HG02678 (cell line): ENCODE data around the gene MAP7D1.
"Not testable (repeated sequence)": the region's sequence is repeated elsewhere in the genome, so short reads cannot be mapped to it uniquely, and the experiment has no call there.

ENCODE experiments used
- ATAC-seq: cut with Tn5 transposase; IDR thresholded peaks from one replicate; pipeline ENCODE4 v1.9.1; 2021; ENCODE audit warnings: mild to moderate bottlenecking, moderate library complexity; ENCODE audit not compliant: unreplicated experiment

The MAP7D1 gene

DNA sequence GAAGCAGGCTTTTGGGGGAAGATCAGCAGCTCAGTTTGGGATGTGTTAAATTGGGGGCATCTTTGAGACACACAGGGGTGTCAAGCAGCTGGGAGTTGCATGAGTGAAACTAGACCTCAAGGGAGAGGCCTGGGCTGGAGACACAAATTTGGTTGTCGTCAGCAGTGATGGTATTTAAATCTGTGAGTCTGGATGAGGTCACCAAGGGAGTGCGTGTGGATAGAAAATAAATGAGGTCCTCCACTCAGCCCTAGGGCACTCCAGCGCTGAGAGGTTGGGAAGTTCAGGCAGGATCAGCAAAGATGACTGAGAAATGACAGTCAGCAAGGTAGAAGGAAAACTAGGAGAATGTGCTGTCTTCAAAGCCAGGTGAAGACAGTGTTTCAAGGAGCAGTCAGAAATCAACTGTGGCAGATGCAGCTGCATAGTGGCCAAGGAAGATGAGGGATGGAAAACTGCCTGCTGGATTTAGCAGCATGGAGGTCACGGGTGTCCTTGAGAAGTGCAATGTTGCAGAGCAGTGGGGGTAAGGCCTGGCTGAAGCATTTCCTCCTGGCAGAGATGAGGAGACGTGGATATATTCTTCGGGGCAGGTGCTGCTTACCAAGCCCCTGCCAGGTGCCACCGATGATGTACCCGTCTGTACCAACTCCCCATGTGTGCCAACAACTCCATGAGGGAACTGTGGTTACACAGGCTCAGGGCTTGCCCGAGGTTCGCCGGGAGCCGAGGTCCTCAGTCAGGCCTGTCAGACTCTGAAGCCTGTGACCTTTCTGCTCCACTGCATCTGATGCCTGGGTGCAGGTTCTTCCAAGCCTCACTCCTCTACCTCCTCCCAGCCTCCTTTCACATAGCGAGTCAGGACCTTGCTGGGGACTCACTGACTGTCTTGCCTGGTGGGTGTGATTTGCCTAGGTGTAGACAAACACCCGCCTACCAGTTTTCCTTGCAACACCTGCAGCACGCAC lies 11.3 kb downstream of the MAP7D1 start:
- no peak for ATAC-seq

DNA sequence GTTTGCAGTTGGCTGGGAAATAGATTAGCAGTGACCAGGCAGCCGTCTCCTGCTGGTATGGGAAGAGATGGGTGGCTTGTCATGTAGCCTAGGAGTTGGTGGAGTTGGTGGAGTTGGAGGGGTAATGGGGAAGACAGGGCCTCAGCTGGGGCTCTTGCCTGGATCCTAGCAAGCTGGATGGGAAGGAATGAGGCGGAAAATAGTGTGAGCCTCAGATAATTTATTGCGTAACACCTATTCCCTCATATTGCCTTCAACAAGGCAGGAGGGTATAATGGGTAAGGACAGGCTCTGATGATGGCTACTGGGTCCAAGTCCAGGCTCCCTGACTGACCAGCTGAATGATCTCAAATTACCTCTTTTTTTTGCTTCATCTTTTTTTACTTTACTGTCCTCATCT lies 12.6 kb downstream of the MAP7D1 start:
- ATAC-seq = no peak

DNA sequence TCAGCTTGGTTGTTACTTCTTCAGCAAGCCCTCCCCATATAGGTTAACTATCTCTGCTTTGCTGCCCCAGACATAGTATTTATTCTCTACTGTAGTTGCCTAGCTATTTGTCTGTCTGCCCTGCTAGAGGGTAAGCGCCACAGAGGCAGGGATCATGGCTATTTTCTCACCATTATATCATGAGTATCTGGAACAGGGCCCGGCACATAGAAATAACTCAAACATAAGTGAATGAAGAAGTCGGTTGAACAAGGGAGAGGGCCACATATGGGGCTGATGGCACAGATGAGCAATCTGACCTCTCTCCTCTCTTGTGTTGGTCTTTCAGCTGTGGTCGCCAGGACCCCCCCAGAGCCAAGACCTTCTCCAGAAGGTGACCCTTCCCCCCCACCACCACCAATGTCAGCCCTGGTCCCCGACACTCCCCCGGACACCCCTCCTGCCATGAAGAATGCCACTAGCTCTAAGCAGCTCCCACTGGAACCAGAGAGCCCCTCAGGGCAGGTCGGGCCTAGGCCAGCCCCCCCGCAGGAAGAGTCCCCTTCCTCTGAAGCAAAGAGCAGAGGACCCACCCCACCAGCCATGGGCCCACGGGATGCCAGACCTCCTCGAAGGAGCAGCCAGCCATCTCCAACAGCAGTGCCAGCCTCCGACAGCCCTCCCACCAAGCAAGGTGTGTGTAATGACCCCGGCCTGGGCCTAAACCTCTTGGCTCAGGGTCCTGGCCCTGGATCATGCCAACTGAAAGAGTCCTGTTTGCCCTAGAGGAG lies 14.9 kb downstream of the MAP7D1 start:
- no peak for ATAC-seq

DNA sequence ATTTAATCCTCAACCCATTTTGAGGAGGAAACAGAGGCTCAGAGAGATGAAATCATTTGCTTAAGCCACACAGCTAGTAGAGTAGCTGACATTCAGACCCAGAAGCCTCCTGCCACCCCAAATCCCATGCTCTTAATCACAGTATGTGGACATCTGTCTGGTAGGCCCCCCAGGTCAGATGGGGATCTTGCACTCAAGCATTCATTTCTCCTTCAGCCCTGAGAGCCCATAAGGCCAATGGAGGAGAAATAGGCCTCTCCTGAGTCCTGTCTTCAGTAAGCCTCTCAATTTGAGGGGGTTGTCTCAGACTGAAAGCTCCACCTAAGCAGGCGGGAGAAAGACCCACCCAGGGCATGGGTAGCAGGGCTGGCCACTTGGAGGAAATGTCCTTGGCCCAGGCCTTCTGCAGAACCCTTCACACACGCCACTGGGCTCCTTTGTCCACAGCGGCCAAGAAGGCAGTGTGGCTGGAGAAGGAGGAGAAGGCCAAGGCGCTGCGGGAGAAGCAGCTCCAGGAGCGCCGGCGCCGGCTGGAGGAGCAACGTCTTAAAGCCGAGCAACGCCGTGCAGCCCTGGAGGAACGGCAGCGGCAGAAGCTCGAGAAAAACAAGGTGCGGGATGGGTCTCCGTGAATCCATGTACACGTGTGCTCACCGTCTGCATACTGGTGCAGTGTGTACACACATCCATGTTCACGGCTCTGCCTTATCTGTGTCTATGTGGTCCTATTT lies 16.2 kb downstream of the MAP7D1 start:
- ATAC-seq = no peak

DNA sequence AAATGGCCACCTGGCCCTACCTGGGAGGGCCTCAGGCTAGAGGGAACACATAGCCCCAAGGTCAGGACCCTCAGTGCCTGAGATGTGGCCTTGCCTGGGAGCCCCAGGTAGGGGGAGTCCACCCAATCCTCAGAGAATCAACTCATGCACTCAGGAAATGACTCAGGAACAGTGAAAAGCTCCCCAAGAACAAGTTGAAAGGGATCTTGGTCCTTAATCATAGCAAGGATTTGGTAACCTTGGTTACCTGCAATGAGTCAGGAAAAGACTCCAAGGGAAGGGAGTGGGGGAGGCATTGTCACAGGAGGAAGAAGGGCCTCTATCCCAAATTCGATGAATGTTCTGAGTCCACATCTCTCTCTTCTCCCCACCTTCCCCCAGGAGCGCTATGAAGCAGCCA lies 17.0 kb downstream of the MAP7D1 start:
- no peak for ATAC-seq

DNA sequence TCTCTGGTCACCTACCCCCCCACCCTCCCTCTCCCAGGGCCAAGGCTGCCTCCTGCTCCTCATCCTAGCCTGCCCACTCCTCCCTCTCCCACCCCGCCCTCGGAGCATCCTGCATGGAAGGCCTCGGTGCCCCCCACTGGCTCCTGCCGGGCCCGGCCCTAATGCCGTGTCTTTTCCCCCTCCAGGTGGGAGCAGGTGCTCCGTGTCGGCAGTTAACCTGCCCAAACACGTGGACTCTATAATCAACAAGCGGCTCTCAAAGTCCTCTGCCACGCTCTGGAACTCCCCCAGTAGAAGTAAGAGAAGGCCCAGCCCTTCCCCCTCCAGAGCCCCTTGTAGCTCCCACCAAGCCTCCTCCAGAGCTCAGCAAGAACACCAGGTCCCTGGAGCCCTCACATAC lies 18.8 kb downstream of the MAP7D1 start:
- ATAC-seq = no peak

DNA sequence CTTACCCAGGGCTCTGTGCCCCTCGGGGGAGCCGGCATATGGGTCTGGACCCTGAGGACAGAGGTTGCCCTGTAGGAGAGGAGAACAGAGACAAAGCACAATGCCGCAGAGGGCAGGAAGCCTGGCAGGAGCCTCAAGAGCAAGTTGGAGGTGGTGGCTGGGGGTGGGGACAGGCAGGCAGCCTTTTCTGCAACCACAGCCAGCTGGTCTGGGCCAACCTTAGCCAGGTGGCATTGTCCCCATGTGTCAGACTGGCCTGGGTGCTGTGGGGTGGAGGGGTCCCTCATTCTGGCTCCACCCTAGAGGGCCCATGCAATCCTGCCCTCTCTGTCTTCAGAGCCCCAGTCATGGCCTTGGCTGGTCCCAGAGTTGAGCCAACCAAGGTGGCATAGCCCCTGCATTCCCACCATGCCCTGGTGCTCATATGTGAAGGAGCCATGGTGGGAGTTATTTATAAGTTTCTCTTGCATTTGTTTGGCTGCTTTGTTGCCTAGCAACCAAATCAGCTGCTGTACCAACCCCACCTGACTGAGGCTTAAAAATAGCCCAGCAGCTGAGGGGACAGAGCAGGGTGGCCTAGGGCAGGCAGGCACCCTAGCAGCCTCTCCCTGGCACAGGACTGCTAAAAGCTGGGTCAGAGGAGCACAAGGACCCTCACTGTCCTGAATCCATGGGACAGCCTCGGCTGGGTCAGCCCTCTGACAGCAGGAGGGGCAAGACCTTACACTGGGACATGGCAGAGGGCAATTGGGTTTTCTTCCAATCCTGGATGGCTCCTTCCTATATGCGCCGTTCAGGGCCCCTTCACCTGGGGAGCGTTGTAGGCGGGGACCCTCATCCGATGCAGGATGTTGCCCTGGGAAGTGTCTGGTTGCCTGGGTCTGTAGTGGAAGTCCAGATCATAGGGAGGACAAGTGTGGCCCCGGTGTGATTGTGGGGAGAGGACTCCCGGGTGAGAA lies 19.5 kb downstream of the MAP7D1 start:
- peak; percentile 72 for ATAC-seq

DNA sequence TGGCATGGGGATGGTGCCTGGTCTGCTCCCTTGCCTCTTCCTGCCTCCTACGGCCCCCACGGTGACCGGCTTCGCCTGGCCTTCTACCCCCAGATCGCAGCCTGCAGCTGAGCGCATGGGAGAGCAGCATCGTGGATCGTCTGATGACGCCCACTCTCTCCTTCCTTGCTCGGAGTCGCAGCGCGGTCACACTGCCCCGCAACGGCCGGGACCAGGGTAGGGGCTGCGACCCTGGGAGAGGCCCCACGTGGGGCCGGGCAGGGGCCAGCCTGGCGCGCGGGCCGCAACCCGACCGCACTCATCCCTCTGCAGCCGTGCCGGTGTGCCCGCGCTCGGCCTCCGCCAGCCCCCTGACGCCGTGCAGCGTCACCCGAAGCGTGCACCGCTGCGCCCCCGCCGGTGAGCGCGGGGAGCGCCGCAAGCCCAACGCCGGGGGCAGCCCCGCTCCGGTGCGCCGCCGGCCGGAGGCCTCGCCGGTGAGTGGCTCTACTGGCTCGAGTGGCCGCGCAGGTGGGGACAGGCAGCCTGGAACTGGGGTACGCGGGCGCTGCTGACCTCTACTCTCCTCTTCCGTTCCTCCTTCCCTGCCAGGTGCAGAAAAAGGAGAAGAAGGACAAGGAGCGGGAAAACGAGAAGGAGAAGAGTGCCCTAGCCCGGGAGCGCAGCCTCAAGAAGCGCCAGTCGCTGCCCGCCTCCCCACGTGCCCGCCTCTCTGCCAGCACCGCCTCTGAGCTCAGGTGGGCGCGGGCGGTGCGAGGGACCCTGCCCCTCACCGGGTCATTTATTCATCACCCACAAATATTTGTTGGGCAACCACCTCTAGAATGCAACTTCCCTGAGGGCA lies 20.4 kb downstream of the MAP7D1 start:
- no peak for ATAC-seq

DNA sequence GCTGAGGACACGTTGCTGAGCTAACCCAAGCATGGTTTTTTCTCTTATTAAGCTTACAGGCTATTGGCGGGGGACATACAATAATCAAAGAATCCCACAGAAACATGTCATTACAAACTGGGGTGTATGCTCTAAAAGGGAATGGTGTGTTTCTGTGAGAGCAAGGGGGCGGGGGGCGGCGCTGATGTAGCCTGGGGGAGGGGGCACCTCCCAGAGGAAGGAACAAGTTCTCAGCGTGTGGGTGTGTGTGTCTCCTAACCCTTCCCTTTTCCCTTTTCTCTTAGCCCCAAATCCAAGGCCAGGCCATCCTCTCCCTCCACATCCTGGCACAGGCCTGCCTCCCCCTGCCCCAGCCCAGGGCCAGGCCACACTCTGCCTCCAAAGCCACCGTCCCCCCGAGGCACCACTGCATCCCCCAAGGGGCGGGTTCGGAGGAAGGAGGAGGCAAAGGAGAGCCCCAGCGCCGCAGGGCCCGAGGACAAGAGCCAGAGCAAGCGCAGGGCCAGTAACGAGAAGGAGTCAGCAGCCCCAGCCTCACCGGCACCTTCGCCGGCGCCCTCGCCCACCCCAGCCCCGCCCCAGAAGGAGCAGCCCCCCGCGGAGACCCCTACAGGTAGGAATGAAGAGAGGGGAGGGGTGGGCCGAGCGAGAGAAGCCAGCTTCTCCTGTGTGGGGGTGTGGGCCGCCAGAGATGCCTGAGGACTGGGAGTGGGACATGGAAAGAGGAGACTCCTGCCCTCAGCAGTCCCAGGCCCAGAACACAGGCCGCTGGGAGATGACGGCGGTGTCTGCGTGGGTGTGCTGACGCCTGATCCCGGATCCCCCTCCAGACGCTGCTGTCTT lies 21.9 kb downstream of the MAP7D1 start:
- ATAC-seq = no peak

DNA sequence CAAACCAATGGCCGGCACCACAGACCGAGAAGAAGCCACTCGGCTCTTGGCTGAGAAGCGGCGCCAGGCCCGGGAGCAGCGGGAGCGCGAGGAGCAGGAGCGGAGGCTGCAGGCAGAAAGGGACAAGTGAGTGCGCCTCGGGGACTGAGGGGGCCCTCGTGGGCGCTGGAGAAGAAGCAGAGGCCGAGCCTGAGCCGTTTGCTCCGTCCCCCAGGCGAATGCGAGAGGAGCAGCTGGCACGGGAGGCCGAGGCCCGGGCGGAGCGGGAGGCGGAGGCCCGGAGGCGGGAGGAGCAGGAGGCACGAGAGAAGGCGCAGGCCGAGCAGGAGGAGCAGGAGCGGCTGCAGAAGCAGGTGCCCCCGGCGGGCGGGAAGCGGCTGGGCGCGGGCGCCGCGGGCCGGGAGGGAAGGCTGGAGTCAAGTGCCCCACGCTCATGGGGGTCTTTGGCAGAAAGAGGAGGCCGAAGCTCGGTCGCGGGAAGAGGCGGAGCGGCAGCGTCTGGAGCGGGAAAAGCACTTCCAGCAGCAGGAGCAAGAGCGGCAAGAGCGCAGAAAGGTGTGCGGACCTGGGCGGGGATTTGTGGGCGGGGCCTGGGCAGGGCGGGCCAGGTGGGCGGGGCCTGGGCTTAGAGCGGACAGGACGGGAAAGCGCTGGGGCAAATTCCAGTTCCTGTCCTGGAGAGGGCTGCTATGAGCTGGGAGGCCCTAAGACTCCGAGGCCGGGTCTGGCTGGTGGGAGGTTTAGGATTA lies 22.7 kb downstream of the MAP7D1 start:
- ATAC-seq = no peak

DNA sequence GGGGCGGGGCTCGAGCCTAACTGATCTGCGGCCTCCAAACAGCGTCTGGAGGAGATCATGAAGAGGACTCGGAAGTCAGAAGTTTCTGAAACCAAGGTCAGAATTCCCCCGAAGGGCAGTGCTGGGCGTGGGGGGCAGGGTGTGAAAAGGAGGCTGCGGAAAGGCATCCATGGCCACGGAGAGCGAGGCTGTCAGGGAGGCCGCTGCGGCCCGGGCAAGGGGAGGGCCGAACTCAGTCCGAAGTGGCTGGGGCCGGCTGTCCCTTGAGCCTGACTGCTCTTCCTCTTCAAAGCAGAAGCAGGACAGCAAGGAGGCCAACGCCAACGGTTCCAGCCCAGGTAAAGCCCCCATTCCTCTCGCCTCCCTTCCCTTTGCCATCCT lies 23.2 kb downstream of the MAP7D1 start:
- no peak for ATAC-seq

DNA sequence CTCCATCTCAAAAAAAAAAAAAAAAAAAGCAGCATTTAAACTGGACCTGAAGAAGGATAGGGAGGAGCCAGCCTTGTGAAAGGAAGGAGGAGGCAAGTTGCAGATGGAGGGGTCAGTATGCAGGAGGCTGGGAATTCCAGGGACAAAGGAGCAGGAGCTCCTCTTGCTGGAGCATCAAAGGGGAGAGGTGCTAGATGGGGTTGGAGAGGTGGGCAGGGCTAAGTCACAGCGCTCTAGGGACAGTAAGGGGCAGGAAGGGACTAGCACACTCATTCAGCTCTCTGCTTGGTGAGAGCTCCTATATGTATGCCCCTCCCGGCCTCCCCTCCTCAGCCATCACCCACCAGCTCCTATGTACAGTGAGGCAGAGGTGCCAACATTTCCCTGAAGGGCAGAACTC lies 26.8 kb downstream of the MAP7D1 start:
- ATAC-seq = no peak

DNA sequence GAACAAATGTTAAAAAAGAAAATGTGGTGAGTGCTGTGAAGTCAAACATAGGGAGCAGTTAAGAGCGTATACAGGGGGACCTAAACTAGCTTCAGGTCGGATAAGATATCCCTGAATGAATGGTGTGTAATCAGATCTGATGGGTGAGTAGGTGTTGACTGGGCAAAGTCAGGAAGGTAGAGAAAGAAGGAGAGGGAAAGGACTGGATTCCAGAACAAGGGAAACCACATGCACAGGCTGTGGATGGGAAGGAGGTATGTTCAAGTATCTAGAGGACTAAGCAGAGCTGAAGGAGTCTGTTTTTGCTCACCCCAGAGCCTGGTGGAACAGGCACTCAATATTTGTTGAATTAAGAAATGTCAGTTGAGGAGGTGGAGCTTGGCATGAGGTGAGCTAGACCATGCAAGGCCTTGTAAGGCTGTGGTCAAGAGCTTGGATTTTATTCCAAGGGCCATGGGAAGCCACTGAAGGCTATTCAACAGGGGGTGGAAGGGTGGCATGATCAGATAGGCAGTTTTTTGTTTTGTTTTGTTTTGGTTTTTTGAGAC lies 27.4 kb downstream of the MAP7D1 start:
- no peak for ATAC-seq

DNA sequence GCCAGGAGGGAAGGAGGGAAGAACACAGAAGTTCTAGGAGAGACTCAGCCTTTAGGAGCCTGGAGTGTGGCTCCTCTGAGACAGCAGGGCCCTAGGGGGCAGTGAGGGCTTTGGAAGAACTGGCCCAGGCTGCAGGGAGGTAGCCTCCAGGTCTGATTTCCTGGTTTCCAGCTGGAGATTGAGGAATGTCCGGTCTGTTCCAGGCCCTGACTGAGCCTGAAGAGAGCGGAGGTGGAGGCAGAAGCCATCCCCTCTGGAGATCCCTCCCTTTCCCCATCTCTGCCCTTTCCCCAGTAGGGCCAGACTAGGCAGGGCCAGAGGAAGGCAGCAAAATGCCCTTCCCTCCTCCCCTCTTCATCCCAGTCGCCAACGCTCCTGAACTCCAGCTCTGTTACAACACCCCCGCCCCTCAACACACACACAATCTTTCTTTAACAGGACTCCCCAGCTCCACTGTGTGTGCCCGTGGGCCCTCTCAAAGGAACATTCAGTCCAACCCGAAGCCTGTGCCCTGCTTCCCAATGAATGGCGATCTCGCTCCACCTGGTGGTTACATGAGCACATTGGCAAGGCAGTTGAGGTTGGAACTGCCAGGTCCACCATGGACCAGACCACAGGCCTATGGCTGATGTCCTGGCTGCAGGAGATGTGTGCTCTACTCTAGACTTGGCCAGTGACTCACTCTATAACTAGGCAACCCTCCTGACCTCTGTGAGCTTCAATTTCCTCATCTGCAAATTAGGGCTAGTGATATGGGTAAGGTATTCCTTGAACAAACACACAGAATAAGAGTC lies 32.0 kb downstream of the MAP7D1 start:
- peak; percentile 74 for ATAC-seq

DNA sequence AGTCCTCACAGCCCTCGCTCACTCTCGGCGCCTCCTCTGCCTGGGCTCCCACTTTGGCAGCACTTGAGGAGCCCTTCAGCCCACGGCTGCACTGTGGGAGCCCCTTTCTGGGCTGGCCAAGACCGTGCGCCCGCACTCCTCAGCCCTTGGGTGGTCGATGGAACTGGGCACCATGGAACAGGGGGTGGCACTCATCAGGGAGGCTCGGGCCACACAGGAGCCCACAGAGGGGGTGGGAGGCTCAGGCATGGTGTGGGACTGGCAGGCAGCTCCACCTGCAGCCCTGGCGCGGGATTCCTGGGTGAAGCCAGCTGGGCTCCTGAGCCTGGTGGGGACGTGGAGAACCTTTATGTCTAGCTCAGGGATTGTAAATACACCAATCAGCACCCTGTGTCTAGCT lies 40.8 kb downstream of the MAP7D1 start:
- ATAC-seq = not testable (repeated sequence)

DNA sequence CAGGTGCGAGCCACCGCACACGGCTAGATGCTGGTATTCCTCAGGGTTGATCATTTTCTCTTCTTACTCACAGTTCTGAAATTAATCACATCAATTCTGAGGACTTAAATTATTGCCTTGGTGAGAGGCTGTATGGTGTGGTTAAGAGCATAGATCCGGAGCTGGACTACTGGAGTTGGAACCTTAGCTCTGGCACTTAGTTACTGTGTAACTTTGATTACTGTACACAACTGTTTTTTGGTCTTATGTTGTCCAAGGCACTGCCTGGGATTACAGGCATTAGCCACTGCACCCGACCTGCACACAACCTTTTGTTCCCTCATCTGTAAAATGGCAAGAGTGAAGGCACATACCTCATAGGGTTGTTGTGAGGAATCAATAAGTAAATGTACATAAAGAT lies 42.7 kb downstream of the MAP7D1 start:
- no peak for ATAC-seq
